Mesendoderm (in vitro differentiated cells): ENCODE results near the gene F2RL1. TPM values are rescaled to one million over a fixed set of nuclear protein-coding genes. Genes with fewer than 3 reads are reported as not detected.
A peak's percentile ranks its signal among the peaks of the same experiment; 100 is the strongest.

ENCODE experiments used
- DNase-seq: peaks from one replicate; pipeline ENCODE4 v3.0.0; 2013
- H2AK5ac ChIP-seq: 2 replicates; pipeline ENCODE4 v1.6.1; 2013; ENCODE audit warnings: low read length, inconsistent platforms
- H2BK120ac ChIP-seq: 2 replicates; pipeline ENCODE4 v1.6.1; 2013; ENCODE audit warnings: low read depth, mild to moderate bottlenecking, low read length, moderate library complexity, mixed read lengths
- H2BK15ac ChIP-seq: replicated peaks from 2 replicates; pipeline ENCODE4 v1.6.1; 2013; ENCODE audit warnings: low read depth, mild to moderate bottlenecking, moderate library complexity
- H2BK5ac ChIP-seq: 2 replicates; pipeline ENCODE4 v1.6.1; 2013; ENCODE audit warnings: low read length, inconsistent platforms
- H3K18ac ChIP-seq: 2 replicates; pipeline ENCODE4 v1.6.1; 2013; ENCODE audit warnings: mild to moderate bottlenecking, low read length, mixed read lengths
- H3K23ac ChIP-seq: one replicate; pipeline ENCODE4 v1.6.1; 2013; ENCODE audit warnings: low read length
- H3K27ac ChIP-seq: 2 replicates; pipeline ENCODE4 v1.5.1; 2013; ENCODE audit warnings: low read depth, mild to moderate bottlenecking, inconsistent platforms, low read length, moderate library complexity
- H3K27me3 ChIP-seq: 2 replicates; pipeline ENCODE4 v1.6.1; 2013; ENCODE audit warnings: low read length, control low read depth, mild to moderate bottlenecking, inconsistent platforms; ENCODE audit not compliant: insufficient read depth, poor library complexity
- H3K36me3 ChIP-seq: 2 replicates; pipeline ENCODE4 v1.6.1; 2013; ENCODE audit warnings: low read length, inconsistent platforms; ENCODE audit not compliant: control insufficient read depth, insufficient read depth
- H3K4ac ChIP-seq: one replicate; pipeline ENCODE4 v1.6.1; 2013; ENCODE audit warnings: low read depth, mild to moderate bottlenecking, low read length, moderate library complexity
- H3K4me1 ChIP-seq: 2 replicates; pipeline ENCODE4 v1.6.1; 2013; ENCODE audit warnings: low read depth, low read length, inconsistent platforms; ENCODE audit not compliant: control insufficient read depth
- H3K4me2 ChIP-seq: 2 replicates; pipeline ENCODE4 v1.6.1; 2013; ENCODE audit warnings: low read length
- H3K4me3 ChIP-seq: 2 replicates; pipeline ENCODE4 v1.5.1; 2013; ENCODE audit warnings: mild to moderate bottlenecking, low read length
- H3K56ac ChIP-seq: one replicate; pipeline ENCODE4 v1.6.1; 2013; ENCODE audit warnings: low read length
- H3K79me1 ChIP-seq: 2 replicates; pipeline ENCODE4 v1.6.1; 2013; ENCODE audit warnings: low read length, inconsistent platforms
- H3K79me2 ChIP-seq: 2 replicates; pipeline ENCODE4 v1.6.1; 2013; ENCODE audit warnings: mild to moderate bottlenecking, low read length; ENCODE audit not compliant: control insufficient read depth, insufficient read depth
- H3K9ac ChIP-seq: 2 replicates; pipeline ENCODE4 v1.6.1; 2013; ENCODE audit warnings: low read length, inconsistent platforms
- H4K5ac ChIP-seq: one replicate; pipeline ENCODE4 v1.6.1; 2013; ENCODE audit warnings: low read length
- H4K8ac ChIP-seq: one replicate; pipeline ENCODE4 v1.6.1; 2013; ENCODE audit warnings: low read depth, mild to moderate bottlenecking, control low read depth, low read length, moderate library complexity
- WGBS: extraction: QIAGEN DNeasy Blood & Tissue Kit; methylation state at CpG from one replicate; pipeline ENCODE4 v1.1.7; 2013; ENCODE audit warnings: low lambda C conversion rate, missing lambda C conversion rate; ENCODE audit not compliant: insufficient coverage; ENCODE audit errors: extremely low coverage; 5-methylcytosine and 5-hydroxymethylcytosine counted together
- small RNA-seq: library from polyadenylated mRNA; stranded (forward); fragments of <200 nt; extraction: miRNeasy Mini kit (QIAGEN cat#:217004); gene quantifications from one replicate; pipeline ENCODE3, GENCODE V24; 2013; ENCODE audit not compliant: insufficient read depth

Gene F2RL1

GRCh38 chr5:76874088-76874581 lies 55.3 kb downstream of the F2RL1 start:
- Histone ChIP-seq H2BK15ac (no peak overlapping the region), H3K23ac (no peak overlapping the region), H2AK5ac (no peak overlapping the region), H4K5ac (no peak overlapping the region), H2BK5ac (peak overlapping the region; percentile 86), H3K18ac (no peak overlapping the region), H2BK120ac (peak overlapping the region; percentile 23), H3K9ac (no peak overlapping the region), H3K4me2 (no peak overlapping the region), H3K79me1 (no peaks in the 10 kb centered on the region), H3K4ac (no peak overlapping the region), H3K4me1 (peaks cover 10% of the 10 kb centered on the region), H3K56ac (peak overlapping the region; percentile 65), H4K8ac (no peak overlapping the region), H3K36me3 (no peaks in the 10 kb centered on the region), H3K27ac (peak overlapping the region; percentile 84), H3K27me3 (no peaks in the 10 kb centered on the region), H3K4me3 (no peak overlapping the region), H3K79me2 (no peaks in the 10 kb centered on the region)
- no CpG with 5 or more reads among the region's 3 CpGs for WGBS
- DNase-seq = peak; percentile 95

Small RNA genes within 50 kb of the gene (small RNA-seq; reads per million reads assigned to genes)
- not detected for gene RN7SL208P
